NK-92 treated with Interleukin-12 subunit alpha and Interleukin-12 subunit beta, amount 100 ng/mL, for 24 hours (cell line): ENCODE measurements around the gene ZSWIM7.
"Not testable (repeated sequence)": the region's sequence is repeated elsewhere in the genome, so short reads cannot be mapped to it uniquely, and the experiment has no call there.

ENCODE experiments used
- DNase-seq: peaks from one replicate; lab custom pipeline; 2025; lab: John Stamatoyannopoulos, UW

Gene ZSWIM7

GRCh38 chr17:15957608-15958307 lies 41.7 kb downstream of the ZSWIM7 start:
- DNase-seq: no peak

- no peak for DNase-seq
These were observed 42.3 kb downstream of the ZSWIM7 start for GRCh38 chr17:15957206-15957605.

- no peak for DNase-seq
These were observed 43.5 kb downstream of the ZSWIM7 start for GRCh38 chr17:15955793-15956541.

GRCh38 chr17:15954222-15954621 lies 45.3 kb downstream of the ZSWIM7 start:
- no peak for DNase-seq

- DNase-seq: no peak
These were observed 46.4 kb downstream of the ZSWIM7 start for GRCh38 chr17:15952916-15953790.

GRCh38 chr17:15952048-15952532 lies 47.4 kb downstream of the ZSWIM7 start:
- DNase-seq: no peak

- DNase-seq: no peak
These were observed 48.0 kb downstream of the ZSWIM7 start for GRCh38 chr17:15951368-15952047.

GRCh38 chr17:15947976-15948752 lies 51.3 kb downstream of the ZSWIM7 start:
- no peak for DNase-seq

- DNase-seq: no peak
These were observed 52.2 kb downstream of the ZSWIM7 start for GRCh38 chr17:15947271-15947670.

GRCh38 chr17:15946611-15947120 lies 52.8 kb downstream of the ZSWIM7 start:
- DNase-seq: no peak

- DNase-seq: no peak
These were observed 53.8 kb downstream of the ZSWIM7 start for GRCh38 chr17:15945527-15946191.

GRCh38 chr17:15944759-15945526 lies 54.6 kb downstream of the ZSWIM7 start, which contains the start of gene ADORA2B:
TSS of gene ADORA2B (plus strand) at chr17:15945130. CDS start at chr17:15945249, 119 bp downstream.
- no peak for DNase-seq

GRCh38 chr17:15943971-15944758 lies 55.3 kb downstream of the ZSWIM7 start:
- DNase-seq: no peak

GRCh38 chr17:15942207-15942833 lies 57.2 kb downstream of the ZSWIM7 start:
- DNase-seq: no peak

GRCh38 chr17:15941781-15942180 lies 57.7 kb downstream of the ZSWIM7 start:
- DNase-seq: no peak

- not testable (repeated sequence) for DNase-seq
These were observed 63.0 kb downstream of the ZSWIM7 start for GRCh38 chr17:15936481-15936880.

GRCh38 chr17:15935891-15936290 lies 63.6 kb downstream of the ZSWIM7 start:
- DNase-seq: no peak

GRCh38 chr17:15934866-15935265 lies 64.6 kb downstream of the ZSWIM7 start:
- DNase-seq: no peak
